Dedifferentiated amniotic fluid mesenchymal stem cell (primary cell): ENCODE data around the gene ZBTB7C.

Experiments used
- DNase-seq: peaks from one replicate; pipeline ENCODE4 v3.0.0-alpha.2; 2016; ENCODE audit errors: extremely low spot score

Gene ZBTB7C

GRCh38 chr18:48140731-48141130 is 268.5 kb downstream of the ZBTB7C start:
- DNase-seq: no peak

DNA sequence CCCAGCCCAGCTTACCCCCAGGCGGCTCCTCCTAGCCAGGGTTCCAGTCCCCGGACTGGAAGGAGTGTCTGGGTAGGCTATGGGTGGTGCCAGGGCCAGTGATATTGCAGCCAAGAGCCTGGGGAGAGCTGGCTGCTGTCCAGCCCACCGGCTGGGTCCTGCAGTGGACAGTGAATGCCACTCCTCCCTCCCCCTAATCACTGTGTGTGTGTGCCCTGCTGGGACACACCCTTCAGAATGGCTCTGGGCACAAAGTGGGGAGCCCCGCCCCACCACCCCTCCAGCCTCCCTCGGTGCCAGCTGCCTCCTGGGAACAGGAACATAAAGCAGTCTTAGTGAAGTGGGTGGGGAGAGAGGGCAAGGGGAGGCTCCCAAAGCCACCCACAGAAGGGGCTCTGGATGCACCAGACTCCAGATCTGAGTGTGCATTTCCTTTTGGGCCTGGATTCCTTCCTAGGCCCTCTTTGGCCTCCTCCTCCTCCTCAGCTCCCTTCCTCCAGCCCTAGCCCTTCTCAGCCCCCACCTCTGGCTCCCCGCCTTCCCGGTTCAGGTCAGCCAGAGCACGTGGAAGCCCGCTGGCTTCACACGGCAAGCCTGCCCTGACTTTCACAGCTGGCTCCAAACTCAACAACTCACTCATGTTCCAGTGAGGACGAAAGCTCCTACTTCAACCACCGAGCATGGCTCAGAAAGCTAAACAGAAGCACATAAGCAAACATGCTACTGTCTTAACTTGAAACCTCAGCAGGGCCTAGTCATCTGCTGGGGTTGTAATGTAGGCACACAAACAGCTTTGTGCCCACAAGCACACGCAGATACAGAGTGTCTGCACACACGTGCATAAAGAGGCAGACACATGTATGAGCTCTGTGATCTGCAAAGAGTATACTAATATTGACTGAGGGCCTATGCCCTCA is 269.5 kb downstream of the ZBTB7C start:
- no peak for DNase-seq

GRCh38 chr18:48138660-48139430 is 270.3 kb downstream of the ZBTB7C start:
- DNase-seq: no peak

DNA sequence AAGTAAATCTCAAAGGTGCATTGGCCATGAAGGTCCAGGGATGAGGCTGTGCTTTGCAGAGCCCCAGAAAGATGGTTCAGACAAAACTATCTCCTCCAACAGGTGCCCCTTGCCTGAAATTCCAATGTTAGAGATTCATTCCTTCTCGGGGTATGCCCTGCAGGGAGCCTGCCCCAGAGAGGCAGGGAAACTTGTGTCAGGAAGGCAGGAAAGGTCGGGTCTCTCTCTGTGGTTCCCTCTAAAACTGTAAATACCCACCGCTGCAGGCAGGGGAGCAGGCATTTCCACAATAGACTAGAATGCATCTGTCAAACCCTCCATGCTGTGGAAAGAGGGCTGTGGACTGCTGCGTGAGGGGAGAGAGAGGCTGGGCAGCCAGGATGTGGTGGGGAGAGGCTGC is 271.0 kb downstream of the ZBTB7C start:
- no peak for DNase-seq

DNA sequence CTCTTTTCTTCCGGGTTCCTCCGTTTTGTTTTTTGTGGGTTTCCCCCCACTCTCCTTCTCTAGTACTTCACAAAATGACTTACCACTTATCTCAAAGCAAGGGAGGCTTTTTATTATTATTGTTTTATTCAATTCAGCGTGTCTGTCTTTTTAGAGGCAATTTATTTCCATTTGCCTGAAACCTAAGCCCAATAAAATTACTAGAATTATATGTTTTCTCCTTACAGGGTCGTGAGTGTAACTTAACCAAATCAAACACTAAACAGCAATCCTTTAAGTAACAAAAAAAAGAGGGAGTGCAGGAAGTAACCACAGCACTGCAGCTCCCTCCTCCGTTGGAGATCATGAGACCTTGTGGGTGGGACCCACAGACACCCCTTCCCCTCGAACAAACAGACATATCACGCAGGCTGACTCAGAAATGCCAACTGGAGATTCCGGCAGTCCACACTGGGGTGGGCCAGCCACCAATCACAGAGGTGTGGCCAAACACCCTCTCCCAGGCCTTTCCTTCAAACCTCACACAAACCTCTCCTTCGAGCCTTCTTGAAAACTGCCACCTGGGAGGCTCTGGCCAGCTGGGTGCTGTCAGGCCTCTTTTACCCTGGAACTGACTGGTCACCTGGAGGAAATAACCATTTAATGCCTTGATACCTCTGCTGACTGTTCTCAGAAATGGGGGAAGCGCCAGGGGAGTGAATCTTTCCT is 271.7 kb downstream of the ZBTB7C start:
- no peak for DNase-seq

- DNase-seq: no peak
Observed at GRCh38 chr18:48136827-48137373, 272.3 kb downstream of the ZBTB7C start.

DNA sequence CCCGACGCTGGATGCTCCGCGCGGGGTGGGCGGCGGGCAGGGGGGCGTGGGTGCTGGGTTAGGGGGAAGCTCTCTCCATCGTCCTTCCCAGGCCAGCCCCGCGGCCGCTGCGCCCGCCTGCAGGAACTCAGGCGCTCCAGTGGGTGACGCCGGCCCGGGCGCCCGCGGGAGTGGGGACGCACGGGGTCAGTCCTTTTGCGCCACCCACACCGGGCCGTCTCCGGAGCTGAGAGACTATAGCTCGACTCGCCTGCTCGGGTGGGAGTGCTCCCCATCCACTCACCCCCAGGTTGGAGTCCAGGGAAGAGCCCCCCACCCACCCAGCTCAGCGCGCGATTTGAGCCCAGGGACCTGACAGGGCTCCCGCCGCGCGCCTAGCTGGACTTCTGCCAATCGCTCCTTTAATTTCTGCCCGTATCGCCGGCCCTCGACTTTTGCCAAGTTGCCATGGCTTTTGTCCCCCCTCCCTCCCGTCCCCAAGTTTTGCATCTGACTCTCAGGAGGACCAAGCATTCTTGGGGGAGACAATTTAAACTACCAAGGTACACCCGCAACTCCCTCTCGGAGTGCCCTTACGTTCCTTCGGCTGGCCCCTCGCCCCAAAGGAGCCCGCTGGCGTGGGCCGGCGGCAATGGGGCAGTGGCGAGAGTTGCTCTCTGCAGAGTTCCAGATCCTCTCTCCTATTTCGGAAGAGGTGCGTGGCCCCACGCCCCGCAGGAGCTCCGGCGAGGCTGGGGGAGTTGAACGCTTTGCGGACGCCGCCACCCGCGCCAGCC is 272.9 kb downstream of the ZBTB7C start:
- no peak for DNase-seq

DNA sequence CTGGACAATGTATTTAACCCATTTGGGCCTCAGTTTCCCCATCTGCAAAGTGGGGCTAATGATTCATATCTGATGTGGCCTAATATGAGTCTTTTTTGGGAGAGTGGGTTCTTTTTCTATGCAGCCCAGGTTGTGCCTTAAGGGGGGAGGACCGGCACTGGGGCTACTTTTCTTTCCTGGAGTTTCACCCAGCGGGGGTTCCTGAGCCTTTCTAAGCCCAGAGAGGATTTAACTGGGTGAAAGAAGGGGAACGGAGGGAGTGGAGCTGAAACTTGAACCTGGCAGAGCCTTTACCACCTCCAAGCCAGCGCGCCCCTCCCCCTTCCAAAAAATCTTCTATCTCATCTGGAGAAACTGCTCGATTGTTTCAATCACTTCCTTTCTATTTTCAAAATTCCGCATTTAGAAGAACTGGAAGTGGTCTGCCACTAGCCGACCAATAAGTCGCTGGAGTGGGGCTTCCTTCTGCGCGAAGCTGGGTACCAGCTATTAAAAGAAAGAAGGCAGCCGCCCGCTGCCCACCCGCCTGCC is 273.7 kb downstream of the ZBTB7C start:
- no peak for DNase-seq

GRCh38 chr18:48134609-48135008 is 274.6 kb downstream of the ZBTB7C start:
- DNase-seq: no peak

DNA sequence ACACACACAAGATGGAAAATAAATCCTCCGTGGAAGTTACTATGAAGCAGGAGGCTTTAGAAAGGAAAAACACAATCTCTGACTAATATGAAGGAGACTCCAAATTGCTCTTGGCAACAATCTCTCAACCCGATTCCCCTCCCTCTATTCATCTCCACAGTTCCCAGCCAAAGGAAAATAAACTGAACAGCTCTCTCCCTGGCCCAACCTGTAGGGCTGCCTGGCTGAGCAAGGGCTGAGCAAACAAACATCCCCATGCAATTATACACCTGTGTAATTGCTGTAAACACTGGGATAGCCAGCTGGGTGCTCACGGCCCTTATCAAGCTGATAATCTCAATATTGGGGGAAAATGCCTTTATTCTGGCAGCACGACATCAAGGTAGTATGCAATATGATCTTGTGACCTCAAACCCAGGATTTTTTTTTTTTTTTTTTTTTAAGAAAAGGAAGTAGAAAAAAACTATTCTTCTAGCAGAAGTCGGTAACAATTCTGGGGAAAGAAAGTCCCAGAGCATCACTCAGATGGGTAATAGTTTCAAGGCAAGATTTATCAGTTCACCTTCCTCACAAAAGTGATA is 275.4 kb downstream of the ZBTB7C start:
- DNase-seq: peak; percentile 14

DNA sequence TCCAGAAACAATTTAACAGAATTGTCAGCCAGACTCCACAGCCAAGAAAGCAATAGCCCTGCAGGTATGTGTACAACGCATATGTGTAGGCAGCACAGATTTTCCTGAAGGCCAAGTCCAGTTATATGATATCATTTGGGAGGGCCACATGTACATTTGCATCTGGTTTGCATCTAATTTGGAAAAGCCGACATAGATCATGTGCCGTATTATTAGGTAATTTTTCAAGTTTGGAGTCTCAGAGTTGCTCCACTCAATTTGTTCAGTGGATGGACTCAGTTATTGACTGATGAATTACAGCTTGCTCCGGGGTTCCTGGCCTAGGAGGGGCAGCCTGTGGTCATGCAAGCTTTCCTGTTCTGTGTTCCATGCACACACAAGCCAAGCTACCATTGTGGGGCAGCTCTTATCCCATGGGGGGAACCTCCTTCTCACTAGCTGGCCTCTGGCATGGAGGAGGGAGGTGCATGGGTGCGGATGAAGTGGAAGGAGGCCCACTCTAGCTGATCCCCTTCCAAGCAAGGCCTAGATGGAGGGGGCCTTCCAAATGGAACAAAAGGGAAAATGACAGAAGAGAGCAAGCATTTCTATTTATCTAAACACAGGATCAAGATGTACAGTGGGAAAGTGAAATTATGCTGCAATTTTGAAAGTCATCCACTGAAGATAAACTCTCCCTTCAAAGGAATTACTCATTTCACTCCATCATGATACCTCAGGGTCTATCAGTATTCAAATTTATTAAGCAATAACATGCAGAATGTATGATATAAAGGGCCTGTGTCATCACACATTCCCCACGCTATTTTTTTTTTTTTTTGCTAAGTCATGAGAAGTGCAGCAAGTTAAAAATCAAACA is 276.2 kb downstream of the ZBTB7C start:
- DNase-seq: no peak

DNA sequence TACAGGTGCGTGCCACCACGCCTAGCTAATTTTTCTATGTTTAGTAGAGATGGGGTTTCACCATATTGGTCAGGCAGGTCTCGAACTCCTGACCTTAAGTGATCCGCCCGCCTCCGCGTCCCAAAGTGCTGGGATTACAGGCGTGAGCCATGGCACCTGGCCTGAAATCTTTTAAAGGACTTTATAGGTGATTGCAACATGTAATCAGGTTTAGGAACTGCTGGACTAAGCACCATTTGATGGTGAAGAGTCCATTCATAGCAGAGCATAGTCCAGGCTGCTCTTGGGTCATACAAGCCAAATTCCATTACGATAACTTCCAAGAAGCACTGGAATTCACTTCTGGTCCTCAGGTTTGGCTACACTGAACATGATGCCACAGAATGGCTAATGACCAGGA is 278.1 kb downstream of the ZBTB7C start:
- no peak for DNase-seq

DNA sequence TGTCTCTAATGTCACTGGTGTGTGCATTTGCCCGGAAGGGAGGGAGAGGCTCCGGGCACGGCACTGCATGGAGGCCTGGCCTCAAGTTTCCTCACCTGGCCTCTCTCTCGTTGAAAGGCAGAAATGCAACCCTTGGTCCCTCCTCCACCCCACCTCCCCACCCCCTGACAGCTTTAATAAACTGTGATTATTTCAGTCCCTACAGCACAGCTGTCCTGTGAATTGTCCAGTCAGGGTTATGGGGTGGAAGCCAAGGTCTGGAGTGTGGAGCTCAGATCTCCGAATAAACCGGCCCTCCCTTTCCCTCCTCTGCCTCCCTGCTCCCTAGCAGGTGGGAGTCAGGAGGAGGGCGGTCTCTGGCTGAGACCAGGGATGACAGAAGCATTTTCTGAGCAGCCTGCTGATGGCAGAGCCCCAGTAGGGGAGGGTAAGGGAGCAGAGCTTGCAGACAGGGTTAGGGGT is 279.5 kb downstream of the ZBTB7C start:
- no peak for DNase-seq

GRCh38 chr18:48127606-48128005 is 281.6 kb downstream of the ZBTB7C start:
- DNase-seq: no peak

DNA sequence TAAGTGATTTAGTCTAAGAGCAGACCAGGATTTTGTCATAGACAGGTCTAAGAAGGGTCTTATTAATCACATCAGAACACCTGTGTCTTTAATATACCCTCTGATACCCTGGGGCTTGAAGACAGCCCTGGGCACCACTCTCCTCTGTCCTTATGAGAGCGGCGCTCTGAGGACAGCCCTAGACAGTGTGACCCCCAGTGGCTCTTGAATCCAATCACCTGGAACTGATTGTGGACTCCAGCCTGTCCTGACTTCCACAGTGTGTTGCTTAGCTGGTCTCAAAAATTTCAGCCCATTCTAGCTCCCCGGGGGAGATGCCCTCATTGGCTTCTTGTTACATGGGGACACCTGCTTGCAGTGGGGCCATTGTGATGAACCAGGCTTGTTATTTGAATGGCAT is 282.9 kb downstream of the ZBTB7C start:
- DNase-seq: no peak

GRCh38 chr18:48125724-48126123 is 283.5 kb downstream of the ZBTB7C start:
- DNase-seq: no peak

DNA sequence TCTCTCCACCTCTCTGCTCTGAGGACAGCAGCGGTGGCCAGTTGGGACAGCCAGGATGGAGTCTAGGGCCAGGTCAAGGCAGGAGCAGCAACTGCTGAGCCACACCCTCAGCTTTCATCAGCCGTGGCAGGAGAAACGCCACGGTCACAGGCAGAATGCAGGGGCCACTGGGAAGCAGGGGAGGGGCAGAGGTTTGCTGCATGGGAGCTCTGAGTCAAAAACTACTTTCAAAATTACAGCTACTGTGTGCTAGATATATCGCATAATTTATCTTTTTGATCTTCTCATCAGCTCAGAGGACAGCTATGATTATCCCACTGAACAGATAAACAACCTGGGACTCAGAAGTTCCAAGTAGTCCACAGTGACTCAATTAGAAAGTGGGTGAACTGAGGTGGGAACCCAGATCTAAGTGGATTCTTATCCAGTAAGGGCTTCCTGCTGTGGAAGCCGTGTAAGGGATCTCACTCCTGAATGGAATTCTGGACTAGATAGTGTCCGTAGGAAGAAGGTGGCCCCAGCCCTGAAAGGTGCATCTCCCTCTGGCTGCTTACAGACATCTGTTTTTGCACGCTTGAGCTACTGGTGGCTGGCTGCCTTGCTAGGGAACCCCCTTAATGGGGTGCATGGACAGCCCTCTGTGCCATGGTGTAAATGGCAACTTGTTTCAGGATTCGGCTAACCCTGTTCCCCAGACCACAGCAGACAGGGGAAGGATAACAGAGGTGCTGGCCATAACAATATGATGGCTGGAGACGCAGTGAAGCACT is 284.1 kb downstream of the ZBTB7C start:
- no peak for DNase-seq

- DNase-seq: no peak
Observed at GRCh38 chr18:48123941-48124340, 285.2 kb downstream of the ZBTB7C start.

DNA sequence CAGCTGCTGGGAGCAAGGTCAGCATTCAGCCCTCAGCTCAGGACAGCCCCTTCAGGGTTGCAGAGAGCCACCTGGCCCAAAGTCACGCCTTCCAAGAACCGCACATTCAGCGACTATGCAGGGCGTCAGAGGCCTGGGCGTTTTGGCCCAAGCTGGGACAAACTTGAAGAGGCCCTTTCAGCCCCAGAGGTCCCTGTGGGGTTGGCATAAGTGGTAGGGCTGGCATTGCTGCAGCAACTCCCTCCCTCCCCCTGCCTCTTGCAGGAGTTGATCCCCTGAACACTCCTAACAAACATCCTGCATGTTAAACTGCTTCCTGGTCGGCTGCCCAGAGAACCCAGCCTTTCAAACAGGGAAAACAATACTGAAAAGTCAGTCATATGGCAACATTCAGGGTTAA is 285.9 kb downstream of the ZBTB7C start:
- no peak for DNase-seq
